Stimulated activated CD4-positive, alpha-beta T cell treated with anti-CD3 and anti-CD28 coated beads, Interleukin-12 subunit alpha, Interleukin-12 subunit beta, amount 100 ng/mL, for 48 hours (primary cell): ENCODE results near the gene NR2F1-AS1.

Experiments
- DNase-seq, 3 donors: peaks; one replicate each; pipeline ENCODE4 v3.0.0-alpha.2; 2020; ENCODE audit warnings: low read depth in 2 of 3, low spot score in 1 of 3

Gene NR2F1-AS1

GRCh38 chr5:93430118-93430517, 150.9 kb downstream of the NR2F1-AS1 start:
- no peak for DNase-seq

GRCh38 chr5:93428868-93429267, 152.2 kb downstream of the NR2F1-AS1 start:
- DNase-seq = no peak

GRCh38 chr5:93427316-93427715, 153.7 kb downstream of the NR2F1-AS1 start:
- no peak for DNase-seq

- no peak for DNase-seq
Measured at GRCh38 chr5:93425096-93425495, 155.9 kb downstream of the NR2F1-AS1 start.

- no peak for DNase-seq
Measured at GRCh38 chr5:93423300-93423699, 157.7 kb downstream of the NR2F1-AS1 start.

- DNase-seq = no peak
Measured at GRCh38 chr5:93422652-93423280, 158.3 kb downstream of the NR2F1-AS1 start.

- no peak for DNase-seq
Measured at GRCh38 chr5:93421987-93422401, 159.0 kb downstream of the NR2F1-AS1 start.

- DNase-seq = no peak
Measured at GRCh38 chr5:93421468-93421867, 159.6 kb downstream of the NR2F1-AS1 start.

- no peak for DNase-seq
Measured at GRCh38 chr5:93417490-93417889, 163.5 kb downstream of the NR2F1-AS1 start.

GRCh38 chr5:93415819-93416218, 165.2 kb downstream of the NR2F1-AS1 start:
- no peak for DNase-seq

- DNase-seq = no peak
Measured at GRCh38 chr5:93411716-93412115, 169.3 kb downstream of the NR2F1-AS1 start.

GRCh38 chr5:93409691-93410090, 171.3 kb downstream of the NR2F1-AS1 start:
- no peak for DNase-seq

GRCh38 chr5:93407454-93407853, 173.6 kb downstream of the NR2F1-AS1 start:
- no peak for DNase-seq

GRCh38 chr5:93406971-93407401, 174.0 kb downstream of the NR2F1-AS1 start:
- DNase-seq = no peak

GRCh38 chr5:93404246-93404645, 176.8 kb downstream of the NR2F1-AS1 start:
- no peak for DNase-seq

GRCh38 chr5:93403141-93403928, 177.7 kb downstream of the NR2F1-AS1 start:
- DNase-seq = no peak

- DNase-seq = no peak
Measured at GRCh38 chr5:93402451-93402850, 178.6 kb downstream of the NR2F1-AS1 start.

- no peak for DNase-seq
Measured at GRCh38 chr5:93401634-93402213, 179.3 kb downstream of the NR2F1-AS1 start.

- DNase-seq = no peak
Measured at GRCh38 chr5:93399675-93400074, 181.3 kb downstream of the NR2F1-AS1 start.

GRCh38 chr5:93395971-93396379, 185.0 kb downstream of the NR2F1-AS1 start:
- DNase-seq = no peak

- DNase-seq = no peak
Measured at GRCh38 chr5:93395010-93395409, 186.0 kb downstream of the NR2F1-AS1 start.

- no peak for DNase-seq
Measured at GRCh38 chr5:93394301-93394700, 186.7 kb downstream of the NR2F1-AS1 start.
